Measurements from ENCODE around the gene NANP. TPM values are rescaled to one million over a fixed set of nuclear protein-coding genes. Genes with fewer than 3 reads are reported as not detected.

Gene NANP
- total RNA-seq, 1 experiment from 2014 or later = 7.3 TPM

DNA sequence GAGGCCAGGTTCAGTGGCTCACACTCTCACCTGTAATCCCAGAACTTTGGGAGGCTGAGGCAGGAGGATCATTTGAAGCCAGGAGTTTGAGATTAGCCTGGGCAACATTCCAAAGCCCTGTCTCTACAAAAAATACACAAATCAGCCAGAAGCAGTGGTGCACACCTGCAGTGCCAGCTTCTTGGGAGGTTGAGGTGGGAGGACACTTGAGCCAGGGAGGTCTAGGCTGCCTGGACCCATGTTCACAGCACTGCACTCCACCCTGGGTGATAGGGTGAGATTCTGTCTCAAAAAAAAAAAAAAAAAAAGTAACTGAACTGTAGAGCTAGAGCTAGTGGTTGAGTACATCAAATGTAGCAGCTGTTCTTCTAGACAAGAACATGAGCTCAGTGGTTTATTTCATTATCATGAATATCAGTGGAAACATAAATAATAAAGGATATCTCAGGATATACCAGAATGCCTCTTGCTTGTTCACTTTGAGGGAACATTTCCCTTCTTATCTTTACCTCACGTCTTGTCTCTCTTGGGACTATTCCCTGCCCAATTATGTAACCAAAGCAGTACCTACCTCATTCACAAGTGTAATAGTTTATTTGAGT, 17.6 kb downstream of the NANP start:
- ATAC-seq = no peak

DNA sequence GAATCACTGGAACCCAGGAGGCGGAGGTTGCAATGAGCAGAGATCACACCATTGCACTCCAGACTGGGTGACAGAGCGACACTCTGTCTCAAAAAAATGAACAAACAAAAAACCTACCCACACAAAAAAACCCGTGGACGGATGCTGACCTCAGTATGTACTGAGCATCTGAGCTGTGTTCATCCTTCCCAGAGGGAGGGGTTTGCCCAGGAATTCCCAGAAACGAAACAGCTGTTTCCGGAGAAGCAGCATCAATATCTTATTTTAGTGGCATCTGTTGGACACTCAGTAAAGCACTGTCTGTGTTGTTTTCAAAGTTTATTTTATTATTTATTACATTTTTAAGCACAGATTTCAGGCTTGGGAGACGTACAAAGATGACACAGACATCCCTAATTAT, 18.7 kb downstream of the NANP start:
- ChIA-PET CTCF (no interaction called here), RAD21 (ENCODE audit: low non-redundant PET in 1 of 2, low total read pairs in 2 of 2, uncharacterized antibody in 2 of 2, unreplicated experiment in 2 of 2) (no interaction called here), POLR2A (no interaction called here)
- H3K27ac ChIP-seq (ENCODE audit: low read depth, low read length) = no peak overlapping the region
- no peaks in the 10 kb centered on the region for H3K79me2 ChIP-seq (ENCODE audit: insufficient read depth, low read length)
- H3K9me3 ChIP-seq (ENCODE audit: control insufficient read depth in 1 of 2, insufficient read depth in 1 of 2, low read depth in 1 of 2, low read length in 2 of 2) = no peaks in the 10 kb centered on the region
- H3K27me3 ChIP-seq (ENCODE audit: insufficient read depth, low read length) = no peaks in the 10 kb centered on the region
- no peaks in the 10 kb centered on the region for H3K36me3 ChIP-seq (ENCODE audit: control insufficient read depth in 1 of 2, insufficient read depth in 2 of 2, low read length in 2 of 2)
- intact Hi-C loops (cut with micrococcal nuclease) = no loop called here
- BruUV-seq (replicated peaks) = no TSS peak
- no peaks in the 10 kb centered on the region for H4K20me1 ChIP-seq (ENCODE audit: insufficient read depth)
- no peak for ATAC-seq
- H3K9ac ChIP-seq (ENCODE audit: low read length) = no peak overlapping the region
- no peak overlapping the region for H2AFZ ChIP-seq (ENCODE audit: low read depth, low read length, poor library complexity, severe bottlenecking)
- no peak overlapping the region for H3K4me2 ChIP-seq (ENCODE audit: low read length)
- H3K9me2 ChIP-seq (ENCODE audit: insufficient read depth) = no peaks in the 10 kb centered on the region
- no peak for DNase-seq (ENCODE audit: low read depth, low spot score)
- H3K4me3 ChIP-seq (replicated peaks in 1 of 2; ENCODE audit: low read depth in 1 of 2, low read length in 2 of 2) = no peak overlapping the region
- H3K4me1 ChIP-seq (ENCODE audit: control insufficient read depth in 1 of 2, insufficient read depth in 2 of 2, low read length in 2 of 2) = no peaks in the 10 kb centered on the region
- TF ChIP-seq JUND (IDR thresholded peaks at IDR 0.05) (no peak), CBX3 (IDR thresholded peaks at IDR 0.05; ENCODE audit: low read depth) (no peak), ELF1 (IDR thresholded peaks at IDR 0.05; ENCODE audit: borderline replicate concordance, low read depth) (no peak), TCF7L2 (IDR thresholded peaks at IDR 0.05; ENCODE audit: borderline replicate concordance, extremely low read depth, insufficient read depth, insufficient read length) (no peak), POLR2A (IDR thresholded peaks at IDR 0.05; ENCODE audit: borderline replicate concordance, extremely low read depth, insufficient read depth, insufficient read length) (no peak), ZNF274 (IDR thresholded peaks at IDR 0.05; ENCODE audit: low read depth, low read length) (no peak), SIN3A (IDR thresholded peaks at IDR 0.05; ENCODE audit: low read depth) (no peak)
- TF ChIP-seq, protein P1, sequence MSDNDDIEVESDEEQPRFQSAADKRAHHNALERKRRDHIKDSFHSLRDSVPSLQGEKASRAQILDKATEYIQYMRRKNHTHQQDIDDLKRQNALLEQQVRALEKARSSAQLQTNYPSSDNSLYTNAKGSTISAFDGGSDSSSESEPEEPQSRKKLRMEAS (IDR thresholded peaks at IDR 0.05) = no peak
- TF ChIP-seq, protein P2, sequence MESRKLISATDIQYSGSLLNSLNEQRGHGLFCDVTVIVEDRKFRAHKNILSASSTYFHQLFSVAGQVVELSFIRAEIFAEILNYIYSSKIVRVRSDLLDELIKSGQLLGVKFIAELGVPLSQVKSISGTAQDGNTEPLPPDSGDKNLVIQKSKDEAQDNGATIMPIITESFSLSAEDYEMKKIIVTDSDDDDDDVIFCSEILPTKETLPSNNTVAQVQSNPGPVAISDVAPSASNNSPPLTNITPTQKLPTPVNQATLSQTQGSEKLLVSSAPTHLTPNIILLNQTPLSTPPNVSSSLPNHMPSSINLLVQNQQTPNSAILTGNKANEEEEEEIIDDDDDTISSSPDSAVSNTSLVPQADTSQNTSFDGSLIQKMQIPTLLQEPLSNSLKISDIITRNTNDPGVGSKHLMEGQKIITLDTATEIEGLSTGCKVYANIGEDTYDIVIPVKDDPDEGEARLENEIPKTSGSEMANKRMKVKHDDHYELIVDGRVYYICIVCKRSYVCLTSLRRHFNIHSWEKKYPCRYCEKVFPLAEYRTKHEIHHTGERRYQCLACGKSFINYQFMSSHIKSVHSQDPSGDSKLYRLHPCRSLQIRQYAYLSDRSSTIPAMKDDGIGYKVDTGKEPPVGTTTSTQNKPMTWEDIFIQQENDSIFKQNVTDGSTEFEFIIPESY (IDR thresholded peaks at IDR 0.05; ENCODE audit: extremely low read depth, insufficient replicate concordance, low read length) = no peak
- TF ChIP-seq, protein P3, sequence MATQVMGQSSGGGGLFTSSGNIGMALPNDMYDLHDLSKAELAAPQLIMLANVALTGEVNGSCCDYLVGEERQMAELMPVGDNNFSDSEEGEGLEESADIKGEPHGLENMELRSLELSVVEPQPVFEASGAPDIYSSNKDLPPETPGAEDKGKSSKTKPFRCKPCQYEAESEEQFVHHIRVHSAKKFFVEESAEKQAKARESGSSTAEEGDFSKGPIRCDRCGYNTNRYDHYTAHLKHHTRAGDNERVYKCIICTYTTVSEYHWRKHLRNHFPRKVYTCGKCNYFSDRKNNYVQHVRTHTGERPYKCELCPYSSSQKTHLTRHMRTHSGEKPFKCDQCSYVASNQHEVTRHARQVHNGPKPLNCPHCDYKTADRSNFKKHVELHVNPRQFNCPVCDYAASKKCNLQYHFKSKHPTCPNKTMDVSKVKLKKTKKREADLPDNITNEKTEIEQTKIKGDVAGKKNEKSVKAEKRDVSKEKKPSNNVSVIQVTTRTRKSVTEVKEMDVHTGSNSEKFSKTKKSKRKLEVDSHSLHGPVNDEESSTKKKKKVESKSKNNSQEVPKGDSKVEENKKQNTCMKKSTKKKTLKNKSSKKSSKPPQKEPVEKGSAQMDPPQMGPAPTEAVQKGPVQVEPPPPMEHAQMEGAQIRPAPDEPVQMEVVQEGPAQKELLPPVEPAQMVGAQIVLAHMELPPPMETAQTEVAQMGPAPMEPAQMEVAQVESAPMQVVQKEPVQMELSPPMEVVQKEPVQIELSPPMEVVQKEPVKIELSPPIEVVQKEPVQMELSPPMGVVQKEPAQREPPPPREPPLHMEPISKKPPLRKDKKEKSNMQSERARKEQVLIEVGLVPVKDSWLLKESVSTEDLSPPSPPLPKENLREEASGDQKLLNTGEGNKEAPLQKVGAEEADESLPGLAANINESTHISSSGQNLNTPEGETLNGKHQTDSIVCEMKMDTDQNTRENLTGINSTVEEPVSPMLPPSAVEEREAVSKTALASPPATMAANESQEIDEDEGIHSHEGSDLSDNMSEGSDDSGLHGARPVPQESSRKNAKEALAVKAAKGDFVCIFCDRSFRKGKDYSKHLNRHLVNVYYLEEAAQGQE (IDR thresholded peaks at IDR 0.05; ENCODE audit: low read depth) = no peak

More for the DNA sequence above, 17.6 kb downstream of the NANP start:
- TF ChIP-seq ZFX (IDR thresholded peaks at IDR 0.05) (no peak), YY1 (IDR thresholded peaks at IDR 0.05; ENCODE audit: extremely low read depth, insufficient replicate concordance, low read depth, low read length) (no peak), TCF7L2 (IDR thresholded peaks at IDR 0.05; ENCODE audit: borderline replicate concordance, extremely low read depth, insufficient read depth, insufficient read length) (no peak), RAD21 (IDR thresholded peaks at IDR 0.05; ENCODE audit: low read depth) (no peak), EZH2phosphoT487 (IDR thresholded peaks at IDR 0.05; ENCODE audit: borderline replicate concordance) (no peak), FOSL1 (IDR thresholded peaks at IDR 0.05; ENCODE audit: low read depth) (no peak), JUND (IDR thresholded peaks at IDR 0.05) (no peak), CBX3 (IDR thresholded peaks at IDR 0.05; ENCODE audit: low read depth) (no peak), SIN3A (IDR thresholded peaks at IDR 0.05; ENCODE audit: low read depth) (no peak), SRF (IDR thresholded peaks at IDR 0.05; ENCODE audit: low read depth) (no peak), ELF1 (IDR thresholded peaks at IDR 0.05; ENCODE audit: borderline replicate concordance, low read depth) (no peak), POLR2AphosphoS5 (IDR thresholded peaks at IDR 0.05; ENCODE audit: low read depth, low read length) (no peak)
- TF ChIP-seq, protein P4, sequence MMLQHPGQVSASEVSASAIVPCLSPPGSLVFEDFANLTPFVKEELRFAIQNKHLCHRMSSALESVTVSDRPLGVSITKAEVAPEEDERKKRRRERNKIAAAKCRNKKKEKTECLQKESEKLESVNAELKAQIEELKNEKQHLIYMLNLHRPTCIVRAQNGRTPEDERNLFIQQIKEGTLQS (IDR thresholded peaks at IDR 0.05) = no peak
- POLR2A ChIA-PET = no interaction called here
- no peaks in the 10 kb centered on the region for H4K20me1 ChIP-seq (ENCODE audit: insufficient read depth)
- RAD21 ChIA-PET (ENCODE audit: low non-redundant PET in 1 of 2, low total read pairs in 2 of 2, uncharacterized antibody in 2 of 2, unreplicated experiment in 2 of 2) = no interaction called here
- DNase-seq (ENCODE audit: low read depth, low spot score) = no peak
- no peak overlapping the region for H2AFZ ChIP-seq (ENCODE audit: low read depth, low read length, poor library complexity, severe bottlenecking)
- H3K9me2 ChIP-seq (ENCODE audit: insufficient read depth) = no peaks in the 10 kb centered on the region
- CTCF ChIA-PET = no interaction called here
- H3K27ac ChIP-seq (ENCODE audit: low read depth, low read length) = no peak overlapping the region
- intact Hi-C loops (cut with micrococcal nuclease) = no loop called here
- H3K79me2 ChIP-seq (ENCODE audit: insufficient read depth, low read length) = no peaks in the 10 kb centered on the region
- H3K27me3 ChIP-seq (ENCODE audit: insufficient read depth, low read length) = no peaks in the 10 kb centered on the region
- no peaks in the 10 kb centered on the region for H3K4me1 ChIP-seq (ENCODE audit: control insufficient read depth in 1 of 2, insufficient read depth in 2 of 2, low read length in 2 of 2)
- no peak overlapping the region for H3K9ac ChIP-seq (ENCODE audit: low read length)
- no peaks in the 10 kb centered on the region for H3K36me3 ChIP-seq (ENCODE audit: control insufficient read depth in 1 of 2, insufficient read depth in 2 of 2, low read length in 2 of 2)
- no peaks in the 10 kb centered on the region for H3K9me3 ChIP-seq (ENCODE audit: control insufficient read depth in 1 of 2, insufficient read depth in 1 of 2, low read depth in 1 of 2, low read length in 2 of 2)
- H3K4me2 ChIP-seq (ENCODE audit: low read length) = no peak overlapping the region
- H3K4me3 ChIP-seq (replicated peaks in 1 of 2; ENCODE audit: low read depth in 1 of 2, low read length in 2 of 2) = no peak overlapping the region
- no TSS peak for BruUV-seq (replicated peaks)
